NCI-H2081 (cell line): Measurements from ENCODE around the gene PAPOLB.
A peak's percentile ranks its signal among the peaks of the same experiment; 100 is the strongest.

ENCODE experiments used
- DNase-seq, 2 experiments: peaks; one replicate each; lab custom pipeline; 2025; lab: John Stamatoyannopoulos, UW

The PAPOLB gene

GRCh38 chr7:4878336-4879335 lies 16.8 kb upstream of the PAPOLB start:
- DNase-seq, result no peak

DNA sequence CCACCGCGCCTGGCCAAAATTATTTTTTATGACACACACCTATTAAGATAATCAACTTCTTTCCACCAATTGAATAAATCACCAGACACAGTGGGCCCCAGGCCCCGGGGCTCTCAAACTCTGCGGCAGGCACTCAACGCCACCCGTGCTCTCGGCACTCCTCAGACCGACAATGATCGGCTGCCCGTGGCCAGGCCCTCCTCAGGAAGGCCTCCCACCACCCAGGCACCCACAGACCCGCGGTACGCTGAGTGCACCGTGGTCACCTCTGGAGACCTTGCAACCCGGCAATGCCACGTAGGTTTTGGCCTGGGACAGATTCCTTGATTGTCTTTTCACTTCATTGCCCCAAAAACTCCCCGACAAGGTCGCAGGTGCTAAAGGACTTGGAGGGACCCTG lies 14.8 kb upstream of the PAPOLB start:
- DNase-seq, result no peak

DNA sequence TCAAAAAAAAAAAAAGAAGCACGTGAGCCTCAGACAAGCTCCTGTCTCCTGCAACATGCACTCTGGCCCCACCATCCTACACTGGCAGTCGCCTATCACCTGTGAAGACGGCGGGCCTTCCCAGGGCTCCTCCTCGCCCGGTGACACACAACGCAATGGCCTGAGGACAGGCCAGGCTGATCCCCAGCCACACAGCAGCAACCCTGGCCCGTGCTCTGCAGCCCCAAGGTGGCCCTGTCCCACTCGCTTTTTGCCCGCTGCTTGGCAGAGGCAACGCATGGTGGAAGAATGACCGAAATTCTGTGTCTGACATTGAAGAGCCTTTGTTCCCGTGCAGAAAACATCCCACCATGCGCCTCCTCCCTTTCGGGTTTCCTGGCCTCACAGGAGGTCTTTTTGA lies 13.6 kb upstream of the PAPOLB start:
- DNase-seq, result no peak

- no peak for DNase-seq
These were observed 11.5 kb upstream of the PAPOLB start for GRCh38 chr7:4873071-4873944.

DNA sequence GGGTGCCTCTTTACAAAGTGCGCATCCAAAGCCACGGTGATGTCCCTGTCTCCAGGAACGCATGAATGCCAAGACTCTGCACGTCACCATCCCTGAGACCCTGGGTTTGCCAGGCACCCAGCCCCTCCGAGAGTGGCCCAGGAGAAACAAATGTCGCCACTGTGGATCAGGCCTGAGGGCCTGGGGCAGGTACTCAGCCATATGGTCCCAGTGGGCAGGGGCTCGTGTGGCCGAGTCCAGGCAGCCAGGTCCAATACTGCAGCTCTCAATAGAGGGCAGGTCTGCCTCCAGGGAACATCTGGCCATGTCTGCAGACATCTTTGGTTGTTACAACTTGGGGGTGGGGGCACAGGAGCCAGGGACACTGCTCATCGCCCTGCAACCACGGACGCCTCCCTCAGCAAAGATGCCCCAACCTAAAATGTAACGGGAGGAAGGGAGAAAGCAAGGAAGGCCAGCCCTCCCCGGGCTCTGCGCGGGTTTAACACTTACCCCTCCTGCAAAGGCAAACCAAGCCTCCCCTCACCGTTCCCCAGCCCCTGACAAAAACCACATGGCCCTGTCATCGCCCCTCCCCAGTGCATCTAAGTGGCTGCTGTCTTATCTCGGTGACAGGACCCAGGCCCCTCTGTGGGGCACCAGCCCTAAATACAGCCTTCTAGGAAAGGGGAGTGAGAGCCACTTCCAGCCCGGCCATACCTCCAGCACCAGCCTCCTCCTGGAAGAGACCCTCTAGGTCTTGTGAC lies 10.3 kb upstream of the PAPOLB start:
- DNase-seq, result no peak

- DNase-seq, result no peak
These were observed 9.3 kb upstream of the PAPOLB start for GRCh38 chr7:4871056-4871680.

GRCh38 chr7:4868493-4868892 lies 6.7 kb upstream of the PAPOLB start:
- no peak for DNase-seq

DNA sequence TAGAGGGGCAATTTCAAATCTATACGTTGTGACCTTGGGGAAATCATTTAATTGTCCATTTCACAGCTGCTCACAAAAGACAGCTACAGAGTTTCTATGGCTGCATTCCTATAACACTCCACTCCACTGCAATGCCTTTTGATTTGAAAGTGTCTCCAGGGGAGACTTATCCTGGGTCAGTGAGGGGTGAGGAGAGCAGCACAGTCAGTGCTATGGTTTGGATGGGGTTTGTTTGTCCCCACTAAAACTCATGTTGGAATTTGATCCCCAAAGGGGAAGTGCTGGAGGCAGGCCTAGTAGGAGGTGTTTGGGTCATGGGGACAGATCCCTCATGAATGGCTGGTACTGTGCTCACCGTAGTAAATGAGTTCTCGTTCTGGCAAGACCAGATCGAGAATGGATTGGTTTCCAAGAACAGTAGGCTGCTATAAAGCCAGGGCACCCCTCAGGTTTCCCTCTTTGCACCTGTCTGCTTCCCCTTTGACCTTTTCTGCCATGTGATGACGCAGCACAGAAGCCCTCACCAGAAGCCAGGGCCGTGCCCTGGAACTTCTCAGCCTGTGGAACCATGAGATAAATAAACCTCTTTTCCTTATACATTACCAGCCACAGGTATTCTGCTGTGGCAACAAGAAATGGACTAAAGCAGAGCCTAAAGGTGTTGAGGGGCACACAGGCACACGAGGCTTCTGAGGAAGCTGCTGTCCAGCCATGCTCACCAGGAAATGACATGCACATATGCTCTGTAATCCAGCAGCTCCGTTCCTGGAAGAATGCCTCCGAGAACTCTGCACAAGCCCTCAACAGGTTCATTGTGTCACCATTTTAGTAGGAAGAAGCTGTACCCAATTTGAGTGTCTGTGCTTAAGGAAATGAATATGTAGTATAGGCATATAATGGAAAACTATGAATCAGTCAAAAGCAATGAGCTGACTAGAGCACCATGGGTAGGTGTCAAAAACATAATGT lies 5.0 kb upstream of the PAPOLB start:
- no peak for DNase-seq

DNA sequence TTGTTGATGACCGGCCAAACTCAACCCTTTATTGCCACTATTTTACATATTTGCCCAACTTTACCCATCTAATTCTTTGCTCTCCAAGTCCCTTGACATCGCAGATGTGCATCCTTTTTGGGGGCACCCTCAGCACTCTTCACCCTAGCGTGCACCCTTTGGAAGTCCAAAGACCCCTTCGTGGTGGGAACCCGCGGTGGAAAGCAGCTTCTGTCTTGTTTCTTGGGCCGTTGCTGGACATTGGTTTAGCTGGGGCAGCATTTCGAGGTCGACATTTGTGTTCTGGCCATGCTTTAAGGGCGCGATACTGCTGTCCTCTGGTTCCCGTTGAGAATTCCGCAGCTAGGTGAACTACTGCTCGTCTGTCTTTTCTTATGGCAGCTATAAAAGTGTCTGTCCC lies 326 bp upstream of the PAPOLB start:
- DNase-seq, result no peak

DNA sequence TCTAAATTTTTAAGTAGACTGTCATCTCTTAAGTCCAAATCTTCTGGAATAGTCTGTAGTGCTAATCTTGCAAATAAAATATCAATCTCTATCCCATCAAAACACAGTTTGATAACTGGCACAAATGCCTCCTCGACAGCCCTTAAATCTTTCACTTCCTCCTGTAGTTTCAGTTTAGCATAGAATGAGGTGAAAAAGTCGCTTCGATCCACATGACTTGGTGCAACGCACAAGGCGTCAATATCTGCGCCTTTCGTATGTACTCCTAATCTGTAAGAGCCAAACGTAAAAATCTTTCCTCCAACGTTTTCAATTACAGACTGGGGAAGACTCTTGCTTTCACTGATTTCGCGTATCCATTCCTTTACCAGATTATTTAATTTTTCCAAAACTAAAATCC lies 603 bp downstream of the PAPOLB start:
- no peak for DNase-seq

DNA sequence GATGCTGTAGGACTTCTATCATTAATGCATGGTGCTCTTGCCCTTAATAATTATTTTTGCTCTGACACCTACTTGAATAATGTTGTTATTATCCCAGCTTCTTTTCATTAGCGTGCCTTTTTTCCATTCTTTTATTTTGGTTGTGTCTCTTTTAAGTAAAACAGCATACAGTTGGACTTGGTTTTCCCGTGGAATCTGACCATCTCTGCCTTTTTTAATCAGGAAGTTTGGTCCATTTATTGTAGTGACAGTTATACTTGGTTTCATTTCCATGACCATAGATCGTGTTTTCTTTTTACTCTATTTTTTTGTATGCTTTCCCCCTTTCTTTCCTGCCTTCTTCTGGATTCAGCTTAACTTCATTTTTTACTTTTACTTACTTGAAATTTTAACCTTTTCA lies 4.6 kb downstream of the PAPOLB start:
- DNase-seq, result no peak

DNA sequence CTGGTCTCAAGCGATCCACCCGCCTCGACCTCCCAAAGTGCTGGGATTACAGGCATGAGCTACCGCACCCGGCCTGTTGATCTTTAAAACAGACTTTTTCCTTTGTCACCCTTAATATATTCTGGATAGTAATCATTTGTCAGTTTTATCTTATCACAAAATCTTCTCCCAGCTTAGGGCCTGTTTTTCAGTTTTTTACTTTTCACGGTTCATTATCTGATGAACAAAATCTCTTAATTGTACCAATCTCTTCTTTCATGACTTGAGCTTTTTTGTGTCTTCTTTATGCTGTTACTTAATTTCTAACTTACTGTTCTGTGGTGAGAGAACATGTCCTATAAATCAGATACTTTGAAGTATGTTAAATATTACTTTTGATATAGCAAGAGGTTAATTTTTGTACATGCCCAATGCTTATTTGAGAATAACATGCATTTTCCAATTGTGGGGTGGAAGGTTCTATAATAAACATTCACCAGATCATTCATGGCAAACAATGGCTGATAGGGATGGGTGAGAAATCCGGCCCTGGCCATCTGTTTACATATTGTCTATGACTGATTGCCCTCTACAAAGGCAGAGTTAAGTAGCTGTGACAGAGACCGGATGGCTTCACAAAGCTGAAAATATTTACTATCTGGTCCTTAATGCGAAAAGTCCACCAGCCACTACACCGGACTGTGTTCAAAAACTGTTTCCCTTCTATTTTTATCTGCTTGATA lies 5.3 kb downstream of the PAPOLB start:
- DNase-seq, result peak in 1 of 2 experiments; percentile 31

DNA sequence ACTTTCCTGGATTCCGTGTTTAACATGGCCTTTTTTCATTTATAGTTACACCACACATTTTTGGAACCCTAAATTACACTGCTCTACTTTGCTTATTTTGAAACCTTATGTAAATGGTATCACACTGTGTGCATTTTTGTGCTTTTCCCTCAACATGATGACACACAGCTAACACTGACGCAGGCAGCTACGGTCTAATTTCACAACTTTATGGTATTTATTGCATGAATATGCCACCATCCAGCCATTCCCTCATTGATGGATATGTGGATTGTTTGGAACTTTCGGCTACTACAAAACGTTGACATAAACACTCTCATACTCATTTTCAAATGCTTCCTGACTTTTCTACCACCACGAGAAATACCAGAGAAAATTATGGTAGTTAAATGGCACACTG lies 6.9 kb downstream of the PAPOLB start:
- DNase-seq, result no peak

DNA sequence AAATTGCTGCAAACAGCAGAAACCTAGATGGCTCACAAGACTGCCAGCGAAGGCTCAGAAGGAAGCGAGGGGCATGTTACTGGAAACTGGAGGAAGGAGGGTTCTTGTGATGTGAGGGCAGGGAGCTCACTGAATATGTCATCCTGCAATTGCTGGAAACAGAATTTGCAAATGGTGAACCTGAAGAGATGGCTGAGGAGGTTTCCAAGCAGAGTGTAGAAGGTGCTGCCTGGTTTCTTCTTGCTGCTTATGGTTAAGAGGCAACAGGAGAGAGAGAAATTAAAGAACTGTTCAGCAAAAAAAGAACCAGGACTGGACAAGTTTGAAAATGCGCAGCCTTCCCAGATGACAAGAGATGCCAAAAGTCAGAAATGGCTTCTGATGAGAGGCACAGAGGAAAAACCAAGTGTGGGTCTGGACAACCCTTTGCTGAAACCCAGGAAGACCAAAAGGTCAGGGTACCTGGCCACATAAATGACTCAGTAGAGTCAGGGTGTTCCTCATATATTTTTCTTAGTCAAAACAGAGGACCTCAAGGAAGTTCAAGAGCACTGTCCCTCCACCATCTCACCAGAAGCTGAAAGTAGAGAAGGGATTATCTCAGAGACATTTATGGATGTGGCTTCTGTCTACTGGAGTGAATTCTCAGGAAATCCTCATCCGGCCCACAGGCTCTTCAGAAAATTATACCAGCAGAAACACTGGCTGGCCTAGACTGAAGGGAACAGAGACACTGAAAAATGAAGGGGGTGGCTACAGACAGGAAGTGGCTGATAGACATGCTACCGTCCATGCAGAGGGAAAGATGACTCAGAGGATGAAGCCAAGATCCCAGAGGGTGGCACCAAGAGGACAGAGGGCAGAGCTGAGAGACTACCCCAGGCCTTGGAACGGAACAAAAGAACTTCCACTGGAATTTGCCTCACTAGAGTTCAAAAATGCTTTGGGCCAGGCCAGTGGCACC lies 10.1 kb downstream of the PAPOLB start:
- DNase-seq, result no peak

DNA sequence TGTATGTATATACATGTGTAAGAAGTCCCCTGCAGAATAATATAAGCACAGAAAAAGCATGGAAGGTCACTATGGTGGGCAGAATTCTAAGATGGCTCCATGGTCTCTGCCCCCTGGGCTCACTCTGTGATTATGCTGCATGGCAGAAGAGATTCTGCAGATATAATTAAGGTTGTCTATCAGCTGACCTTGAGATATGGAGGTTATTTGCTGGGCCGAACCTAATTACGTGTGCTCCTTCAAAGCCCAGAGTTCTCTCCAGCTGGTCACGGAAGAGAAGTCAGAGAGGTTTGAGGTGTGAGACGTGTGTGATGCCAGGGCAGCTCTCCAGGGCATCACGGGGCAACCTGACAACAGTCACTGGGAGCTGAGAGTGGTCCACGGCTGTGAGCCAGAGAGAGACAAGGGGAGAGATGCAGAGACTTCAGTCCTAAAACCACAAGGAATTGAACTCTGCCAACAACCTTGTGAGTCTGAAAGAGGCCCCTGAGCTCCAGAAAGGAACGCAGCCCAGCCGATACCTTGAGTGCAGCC lies 11.5 kb downstream of the PAPOLB start:
- DNase-seq, result no peak

DNA sequence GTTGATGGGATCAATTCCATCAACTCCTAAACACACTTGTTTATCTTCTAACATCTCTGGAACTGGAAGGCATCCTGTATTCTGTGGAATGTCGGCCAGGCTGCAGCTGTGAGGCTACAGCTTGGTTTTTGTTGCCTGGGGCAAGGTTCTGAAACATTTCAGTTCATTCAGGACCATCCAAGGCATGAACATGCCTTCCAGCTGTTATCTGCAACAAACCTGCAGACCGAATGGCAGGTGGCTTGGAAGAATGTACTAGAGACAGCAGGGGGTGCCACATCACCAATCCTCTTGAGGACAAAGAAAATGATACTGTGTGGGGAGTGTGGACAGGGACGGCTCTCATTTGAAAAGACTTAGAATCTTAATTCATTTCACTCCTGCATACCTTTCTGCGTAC lies 12.4 kb downstream of the PAPOLB start:
- peak in 1 of 2 experiments; percentile 10 for DNase-seq

DNA sequence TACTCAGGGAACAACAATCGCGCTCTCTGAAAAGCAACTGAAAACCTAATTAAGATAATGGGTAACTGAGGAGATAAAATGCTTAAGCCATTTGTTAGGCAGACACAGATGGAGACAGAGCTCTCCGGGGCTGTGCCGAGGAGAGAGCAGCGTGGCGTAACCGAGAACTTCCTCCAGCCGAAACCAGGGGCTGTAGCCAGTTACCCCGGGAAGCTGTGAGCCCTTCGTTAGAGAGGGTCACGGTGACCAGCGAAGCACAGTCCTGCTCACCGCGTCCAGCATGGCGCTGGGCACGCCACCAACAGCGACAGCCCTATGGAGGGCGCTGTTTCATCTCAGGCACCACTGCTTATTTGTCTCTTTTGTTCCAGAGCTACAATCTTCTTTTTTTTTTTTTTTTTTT lies 16.1 kb downstream of the PAPOLB start:
- DNase-seq, result peak in 1 of 2 experiments; percentile 23
